ENCODE data around the gene TRIM33. TPM values are rescaled to one million over a fixed set of nuclear protein-coding genes. Genes with fewer than 3 reads are reported as not detected.

TRIM33 gene
- total and polyA plus RNA-seq, 2 donors (not counting 3 experiments of a cell fraction or from before 2014, with no cell fraction given) = 10.3 to 29.1 TPM

- ChIA-PET POLR2A (interaction anchor here (0.6 kb wide), 1 partner anchor 485 kb away, joined by 4 read pairs; no protein-coding TSS in a partner anchor), CTCF (interaction anchor here (0.6 to 4.0 kb wide), 19 partner anchors 13 to 766 kb away, joined by 3 to 17 read pairs (median 4); partner anchors contain the start of genes DENND2C, OLFML3 and TRIM33)
- no TSS peak for BruUV-seq (replicated peaks)
- H3K4me1 ChIP-seq (ENCODE audit: control insufficient read depth, extremely low read depth, insufficient read depth, low read length) = peaks cover 7% of the 10 kb centered on the region
- H2AFZ ChIP-seq (ENCODE audit: low read depth, low read length) = peak overlapping the region; percentile 94
- peak; percentile 94 for DNase-seq (ENCODE audit: low read depth, low spot score)
- FAIRE-seq = peak; percentile 90
- no peaks in the 10 kb centered on the region for H3K9me1 ChIP-seq (replicated peaks; ENCODE audit: control insufficient read depth, extremely low read depth, insufficient read depth, low read length)
- intact Hi-C loops (cut with micrococcal nuclease) (loop anchor here (1.0 to 10.0 kb wide), 11 partner anchors 82 to 767 kb away; partner anchors contain the start of genes BCAS2, DENND2C and NRAS), dilution Hi-C loops (cut with MboI; ENCODE audit: extremely low pct_ligation_motif_present, low sequenced_read_pairs) (no loop called here)
- no peaks in the 10 kb centered on the region for H3K36me3 ChIP-seq (ENCODE audit: control insufficient read depth in 2 of 2, extremely low read depth in 1 of 2, insufficient read depth in 2 of 2, low read length in 2 of 2)
- H3K79me2 ChIP-seq (ENCODE audit: control insufficient read depth, insufficient read depth, low read length) = no peaks in the 10 kb centered on the region
- peak overlapping the region; percentile 89 for H3K4me2 ChIP-seq (ENCODE audit: insufficient read depth, low read length)
- H3K9ac ChIP-seq (replicated peaks; ENCODE audit: extremely low read depth, insufficient read depth, low read length) = peak overlapping the region; percentile 12
- H3K9me3 ChIP-seq (replicated peaks; ENCODE audit: control insufficient read depth, insufficient read depth, low read length) = no peaks in the 10 kb centered on the region
- no peak for TF ChIP-seq MAX (IDR thresholded peaks at IDR 0.05; ENCODE audit: insufficient read depth, insufficient read length)
- TF ChIP-seq EZH2 (IDR thresholded peaks at IDR 0.05; ENCODE audit: borderline replicate concordance, low read depth, low read length, severe bottlenecking) = peak; percentile 34
- TF ChIP-seq POLR2A (IDR thresholded peaks at IDR 0.05; ENCODE audit: low read depth, low read length) = no peak
- peak; percentile 100 for TF ChIP-seq CTCF (IDR thresholded peaks at IDR 0.05; ENCODE audit: extremely low read depth in 1 of 2, insufficient read depth in 1 of 2, low read depth in 1 of 2, low read length in 2 of 2)
- no peak for TF ChIP-seq GATA2 (IDR thresholded peaks at IDR 0.05; ENCODE audit: insufficient read depth, insufficient read length, low read depth, low read length)
- TF ChIP-seq JUN (IDR thresholded peaks at IDR 0.05; ENCODE audit: borderline replicate concordance, insufficient read depth, insufficient read length, low read depth) = no peak
- TF ChIP-seq POLR2AphosphoS5 (IDR thresholded peaks at IDR 0.05; ENCODE audit: insufficient read depth, low read depth, low read length) = peak; percentile 28
- TF ChIP-seq MYC (IDR thresholded peaks at IDR 0.05; ENCODE audit: low read depth, low read length) = no peak
- peak; percentile 29 for TF ChIP-seq FOS (IDR thresholded peaks at IDR 0.05; ENCODE audit: borderline replicate concordance, insufficient read depth, low read length)
- H4K20me1 ChIP-seq (replicated peaks; ENCODE audit: control insufficient read depth, extremely low read depth, insufficient read depth, low read length) = no peaks in the 10 kb centered on the region
- peaks cover 0 to 2% of the 10 kb centered on the region in 2 experiments for H3K27me3 ChIP-seq (ENCODE audit: control insufficient read depth in 2 of 2, insufficient read depth in 2 of 2, low read length in 2 of 2)
- H3K4me3 ChIP-seq (replicated peaks in 1 of 3; ENCODE audit: insufficient read depth in 1 of 3, low read depth in 1 of 3, low read length in 3 of 3) = peak overlapping the region; percentile 15 to 63 (median 35)
- no peak overlapping the region for H3K27ac ChIP-seq (ENCODE audit: insufficient read depth, low read depth, low read length)
Measured at GRCh38 chr1:114346480-114347029, 164.4 kb downstream of the TRIM33 start.

All from endothelial cell of umbilical vein (primary cell).